ENCODE data around the gene KLF15. TPM values are rescaled to one million over a fixed set of nuclear protein-coding genes. Genes with fewer than 3 reads are reported as not detected.
A peak's percentile ranks its signal among the peaks of the same experiment; 100 is the strongest.

The KLF15 gene
- total and polyA plus RNA-seq, 4 donors: 18.1 to 31.3 (median 24.6) TPM

DNA sequence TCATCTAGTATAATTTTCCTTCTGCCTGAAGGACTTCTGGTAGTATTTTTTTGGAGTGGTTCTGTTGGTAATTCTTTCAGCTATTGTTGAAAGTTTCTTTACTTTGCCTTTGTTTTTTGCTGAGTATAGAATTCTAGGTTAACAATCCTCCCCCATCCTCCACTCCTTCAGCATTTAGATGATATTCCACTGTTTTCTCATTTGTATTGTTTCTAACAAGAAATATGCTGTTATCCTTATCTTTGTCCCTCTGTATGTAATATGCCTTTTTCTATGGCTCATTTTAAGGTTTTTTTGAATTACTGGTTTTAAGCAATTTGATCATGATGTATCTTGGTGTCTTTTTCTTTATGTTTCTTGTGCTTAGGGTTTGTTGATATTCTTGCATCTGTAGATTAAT is 53.9 kb downstream of the KLF15 start:
- Histone ChIP-seq H3K36me3 (ENCODE audit: control insufficient read depth in 4 of 4, insufficient read depth in 4 of 4, low read length in 4 of 4) (no peaks in the 10 kb centered on the region), H3K27me3 (ENCODE audit: control insufficient read depth in 3 of 3, insufficient read depth in 3 of 3, low read length in 2 of 3) (no peaks in the 10 kb centered on the region), H3K9me3 (ENCODE audit: control insufficient read depth in 4 of 4, insufficient read depth in 3 of 4, low read length in 3 of 4) (peaks cover 0 to 7% (median 0%) of the 10 kb centered on the region in 4 donors), H3K4me3 (no peak overlapping the region), H3K9ac (ENCODE audit: insufficient read depth in 1 of 2, low read length in 2 of 2) (no peak overlapping the region), H3K27ac (ENCODE audit: low read depth in 1 of 2, low read length in 1 of 2) (no peak overlapping the region), H3K4me1 (ENCODE audit: control insufficient read depth in 5 of 5, insufficient read depth in 5 of 5, low read length in 5 of 5) (no peaks in the 10 kb centered on the region)
- no peak for DNase-seq
- ATAC-seq (ENCODE audit: insufficient read depth, low FRiP score): no peak
- TF ChIP-seq CTCF (IDR thresholded peaks at IDR 0.05; ENCODE audit: control extremely low read depth, extremely low read depth): no peak

DNA sequence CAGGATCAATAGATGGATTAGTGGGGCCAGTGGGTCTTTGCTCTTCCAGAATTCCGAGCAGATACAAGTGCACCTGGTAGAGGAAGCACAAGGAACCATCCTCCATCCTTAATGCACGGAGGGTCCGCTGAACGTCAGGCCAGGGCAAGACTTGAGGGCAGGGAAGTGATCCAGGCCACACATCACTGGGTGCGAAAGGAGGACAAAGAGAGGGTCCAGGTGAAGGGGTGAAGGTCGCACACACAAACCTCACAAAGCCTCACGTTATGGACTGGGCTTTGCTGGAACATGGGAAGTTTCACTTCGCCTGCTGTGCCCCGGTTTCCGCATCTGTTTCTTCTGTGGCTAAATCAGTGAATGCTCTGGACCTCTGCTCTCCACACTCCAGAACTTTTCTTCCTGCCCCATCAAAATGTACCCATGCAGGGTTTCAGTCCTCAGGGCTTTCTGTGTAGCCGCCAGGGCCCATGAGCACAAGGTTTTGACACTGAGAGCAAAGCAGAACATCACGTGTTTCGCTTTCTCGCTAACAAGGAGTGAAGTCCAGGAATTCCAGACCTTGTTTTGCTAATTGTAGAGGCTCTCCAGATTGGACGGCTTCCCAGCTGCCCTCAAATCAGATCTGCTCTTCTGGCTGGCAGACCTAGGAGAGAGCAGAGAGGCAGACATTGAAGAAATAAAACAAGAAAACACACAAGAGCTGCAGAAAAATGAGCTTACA is 56.3 kb downstream of the KLF15 start:
- Histone ChIP-seq H3K36me3 (ENCODE audit: control insufficient read depth in 4 of 4, insufficient read depth in 4 of 4, low read length in 4 of 4) (no peaks in the 10 kb centered on the region), H3K27ac (ENCODE audit: low read depth in 1 of 2, low read length in 1 of 2) (peak overlapping the region; percentile 2 to 49), H3K9me3 (ENCODE audit: control insufficient read depth in 4 of 4, insufficient read depth in 3 of 4, low read length in 3 of 4) (peaks cover 0 to 7% (median 0%) of the 10 kb centered on the region in 4 donors), H3K9ac (ENCODE audit: insufficient read depth in 1 of 2, low read length in 2 of 2) (no peak overlapping the region), H3K4me1 (ENCODE audit: control insufficient read depth in 5 of 5, insufficient read depth in 5 of 5, low read length in 5 of 5) (no peaks in the 10 kb centered on the region), H3K4me3 (no peak overlapping the region), H3K27me3 (ENCODE audit: control insufficient read depth in 3 of 3, insufficient read depth in 3 of 3, low read length in 2 of 3) (no peaks in the 10 kb centered on the region)
- 76 to 86% methylated on average over 15 of the region's 15 CpGs for WGBS, 2 donors
- TF ChIP-seq CTCF (IDR thresholded peaks at IDR 0.05; ENCODE audit: control extremely low read depth, extremely low read depth): no peak
- DNase-seq (peak in 2 of 3 donors; percentile 34 to 64), ATAC-seq (ENCODE audit: insufficient read depth, low FRiP score) (no peak)

GRCh38 chr3:126300001-126300760 is 57.0 kb downstream of the KLF15 start:
- ATAC-seq (ENCODE audit: insufficient read depth, low FRiP score) (no peak), DNase-seq (no peak)
- TF ChIP-seq CTCF (IDR thresholded peaks at IDR 0.05; ENCODE audit: control extremely low read depth, extremely low read depth): no peak
- Histone ChIP-seq H3K4me1 (ENCODE audit: control insufficient read depth in 5 of 5, insufficient read depth in 5 of 5, low read length in 5 of 5) (peaks cover 0 to 2% (median 0%) of the 10 kb centered on the region in 5 donors), H3K4me3 (no peak overlapping the region), H3K36me3 (ENCODE audit: control insufficient read depth in 4 of 4, insufficient read depth in 4 of 4, low read length in 4 of 4) (no peaks in the 10 kb centered on the region), H3K9ac (ENCODE audit: insufficient read depth in 1 of 2, low read length in 2 of 2) (no peak overlapping the region), H3K27ac (ENCODE audit: low read depth in 1 of 2, low read length in 1 of 2) (no peak overlapping the region), H3K9me3 (ENCODE audit: control insufficient read depth in 4 of 4, insufficient read depth in 3 of 4, low read length in 3 of 4) (peaks cover 0 to 7% (median 0%) of the 10 kb centered on the region in 4 donors), H3K27me3 (ENCODE audit: control insufficient read depth in 3 of 3, insufficient read depth in 3 of 3, low read length in 2 of 3) (no peaks in the 10 kb centered on the region)
- 89 to 91% methylated on average over 22 of the region's 22 CpGs for WGBS, 2 donors
